ENCODE results near the gene OSBPL9.

Gene OSBPL9

GRCh38 chr1:51656374-51656773 lies 39.5 kb downstream of the OSBPL9 start:
- H3K4me3 ChIP-seq (ENCODE audit: low read length) = no peak overlapping the region
- no peak for DNase-seq (ENCODE audit: low read depth, low spot score)

GRCh38 chr1:51660580-51660979 lies 43.7 kb downstream of the OSBPL9 start:
- DNase-seq (ENCODE audit: low read depth, low spot score) = no peak
- H3K4me3 ChIP-seq (ENCODE audit: low read length) = no peak overlapping the region

DNA sequence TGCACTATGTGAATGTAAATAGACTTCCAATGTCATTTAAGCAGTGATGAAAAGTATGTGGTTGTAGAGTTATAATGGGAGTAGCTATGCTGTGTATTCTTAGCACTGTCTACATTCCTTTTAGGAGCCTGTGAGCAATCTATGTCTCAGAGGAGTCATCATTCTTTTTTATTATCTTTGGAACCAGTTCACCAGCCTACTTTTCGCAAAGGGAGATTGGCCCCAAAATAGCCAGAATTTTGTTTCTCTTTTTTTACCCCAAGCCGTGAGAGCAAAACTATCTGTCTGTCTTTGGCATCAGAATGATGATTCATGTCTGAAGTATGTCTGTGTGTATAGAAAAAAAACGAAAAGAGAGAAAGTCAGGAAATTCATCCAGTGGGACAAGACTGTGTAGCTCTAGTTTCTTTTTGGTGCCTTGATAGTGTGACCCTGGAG lies 44.2 kb downstream of the OSBPL9 start:
- no peak overlapping the region for H3K4me3 ChIP-seq (ENCODE audit: low read length)
- no peak for DNase-seq (ENCODE audit: low read depth, low spot score)

GRCh38 chr1:51663105-51663504 lies 46.2 kb downstream of the OSBPL9 start:
- H3K4me3 ChIP-seq (ENCODE audit: low read length) = no peak overlapping the region
- DNase-seq (ENCODE audit: low read depth, low spot score) = no peak

DNA sequence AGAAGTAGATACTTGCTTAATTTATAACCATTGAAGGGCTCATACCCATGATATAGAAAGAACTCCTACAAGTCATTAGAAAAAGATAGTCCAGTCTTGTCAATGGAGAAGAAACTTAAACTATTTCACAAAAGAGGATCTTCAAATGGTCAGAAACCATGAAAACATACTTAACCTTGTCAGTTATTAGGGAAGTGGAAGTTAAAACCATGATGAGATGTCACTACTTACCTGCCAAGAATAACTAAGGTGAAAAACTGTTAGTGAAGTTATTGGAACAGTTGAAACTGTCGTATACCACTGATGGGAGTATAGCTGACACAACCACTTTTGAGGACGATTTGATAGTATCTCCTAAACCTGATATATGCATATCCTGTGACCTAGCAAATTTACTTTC lies 46.8 kb downstream of the OSBPL9 start:
- no peak for DNase-seq (ENCODE audit: low read depth, low spot score)

GRCh38 chr1:51664421-51665240 lies 47.7 kb downstream of the OSBPL9 start:
- DNase-seq (ENCODE audit: low read depth, low spot score) = no peak
- H3K4me3 ChIP-seq (ENCODE audit: low read length) = no peak overlapping the region

More for the DNA sequence above, 46.8 kb downstream of the OSBPL9 start:
- H3K4me3 ChIP-seq (ENCODE audit: low read length) = no peak overlapping the region

GRCh38 chr1:51666478-51666877 lies 49.6 kb downstream of the OSBPL9 start:
- DNase-seq (ENCODE audit: low read depth, low spot score) = no peak
- no peak overlapping the region for H3K4me3 ChIP-seq (ENCODE audit: low read length)

DNA sequence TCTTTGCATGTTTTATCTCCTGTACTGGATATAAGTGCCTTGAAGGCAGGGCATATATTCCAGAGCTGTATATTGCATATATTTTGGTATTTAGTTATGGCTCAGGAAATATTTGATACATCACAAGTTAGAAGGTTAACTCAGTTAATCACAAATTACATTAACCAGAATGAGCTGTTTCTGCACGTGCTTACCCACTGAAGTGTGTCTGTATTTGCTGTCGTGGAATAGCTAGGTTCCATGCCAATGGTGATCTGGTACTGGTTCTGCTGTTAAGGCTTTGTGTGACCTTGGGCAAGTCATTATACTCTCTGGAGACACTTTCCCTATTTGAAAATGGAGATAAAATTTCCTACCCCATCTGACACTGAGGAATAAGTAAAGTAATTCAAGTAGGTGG lies 50.7 kb downstream of the OSBPL9 start:
- no peak for DNase-seq (ENCODE audit: low read depth, low spot score)
- H3K4me3 ChIP-seq (ENCODE audit: low read length) = no peak overlapping the region

DNA sequence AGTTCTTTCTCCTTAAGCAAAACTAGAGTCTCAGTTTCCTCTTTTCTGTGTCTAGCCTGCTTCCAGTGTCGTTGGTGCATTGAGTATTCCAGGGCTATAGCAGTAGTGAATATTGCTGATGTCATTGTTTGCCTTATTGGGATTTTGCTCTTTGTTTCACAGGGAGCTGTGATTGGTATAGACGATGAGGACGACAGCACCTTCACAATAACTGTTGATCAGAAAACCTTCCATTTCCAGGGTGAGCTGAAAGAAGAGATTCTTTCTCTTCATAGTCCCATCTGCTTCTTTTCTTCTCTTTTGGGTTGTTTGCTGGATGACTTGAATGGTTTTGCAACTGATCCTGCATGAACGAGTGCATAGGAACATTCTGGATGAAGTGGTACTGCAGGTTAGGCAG lies 52.4 kb downstream of the OSBPL9 start:
- no peak overlapping the region for H3K4me3 ChIP-seq (ENCODE audit: low read length)
- DNase-seq (ENCODE audit: low read depth, low spot score) = no peak

GRCh38 chr1:51669816-51670215 lies 52.9 kb downstream of the OSBPL9 start:
- DNase-seq (ENCODE audit: low read depth, low spot score) = no peak
- no peak overlapping the region for H3K4me3 ChIP-seq (ENCODE audit: low read length)

DNA sequence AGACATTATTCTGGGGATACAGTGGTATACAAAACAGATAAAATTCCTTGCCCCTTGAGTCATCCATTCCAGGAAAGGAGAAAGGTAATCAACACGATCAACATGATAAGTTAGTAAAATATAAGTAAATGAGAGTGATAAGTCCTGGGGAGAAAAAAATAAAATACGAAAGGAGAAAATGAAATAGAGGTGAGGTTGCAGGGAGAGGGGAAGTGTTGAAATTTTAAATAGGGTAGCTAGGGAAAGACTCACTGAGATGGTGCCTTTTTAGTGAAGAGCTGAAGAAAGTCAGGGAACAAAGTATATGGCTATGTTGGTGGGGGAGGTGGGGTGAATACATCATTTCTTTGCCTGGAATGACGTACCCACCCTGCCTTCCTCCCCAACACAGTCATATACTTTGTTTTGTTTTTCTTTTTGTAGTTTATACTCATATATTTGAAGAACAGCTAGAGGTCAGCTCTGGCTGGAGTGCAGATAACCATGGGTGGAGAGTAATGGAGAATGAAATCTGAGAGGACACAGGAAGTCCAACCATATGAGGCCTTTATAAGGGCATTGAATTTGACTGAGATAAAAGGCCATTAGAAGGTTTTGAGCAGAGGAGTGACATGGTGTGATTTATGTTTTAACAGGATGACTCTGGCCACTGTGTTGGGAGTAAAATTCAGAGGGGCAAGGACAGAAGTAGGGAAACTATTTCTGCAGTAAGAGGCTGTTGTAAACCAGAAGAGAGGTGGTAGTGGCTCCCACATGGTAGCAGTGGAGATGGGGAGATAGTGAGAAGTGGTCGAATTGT lies 54.8 kb downstream of the OSBPL9 start:
- DNase-seq (ENCODE audit: low read depth, low spot score) = no peak
- no peak overlapping the region for H3K4me3 ChIP-seq (ENCODE audit: low read length)

GRCh38 chr1:51673279-51673678 lies 56.4 kb downstream of the OSBPL9 start:
- no peak for DNase-seq (ENCODE audit: low read depth, low spot score)
- no peak overlapping the region for H3K4me3 ChIP-seq (ENCODE audit: low read length)

- no peak overlapping the region for H3K4me3 ChIP-seq (ENCODE audit: low read length)
- DNase-seq (ENCODE audit: low read depth, low spot score) = no peak
Observed at GRCh38 chr1:51675177-51675780, 58.4 kb downstream of the OSBPL9 start.

DNA sequence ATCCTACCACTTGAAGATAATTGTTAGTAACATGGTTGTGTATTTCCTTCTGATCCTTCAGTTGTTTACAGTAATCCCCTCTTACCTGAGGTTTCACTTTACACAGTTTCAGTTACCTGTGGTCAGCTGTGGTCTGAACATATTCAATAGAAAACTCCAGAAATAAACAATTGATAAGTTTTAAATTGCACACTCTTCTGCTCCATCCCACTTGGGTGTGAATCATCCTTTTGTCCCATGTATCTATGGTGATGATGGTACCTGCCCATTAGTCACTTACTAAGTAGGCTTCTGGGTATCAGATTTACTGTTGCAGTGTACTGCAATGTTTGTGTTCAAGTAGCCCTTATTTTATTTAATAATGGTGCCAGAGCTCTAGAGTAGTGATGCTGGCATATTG lies 62.5 kb downstream of the OSBPL9 start:
- no peak for DNase-seq (ENCODE audit: low read depth, low spot score)
- H3K4me3 ChIP-seq (ENCODE audit: low read length) = no peak overlapping the region

DNA sequence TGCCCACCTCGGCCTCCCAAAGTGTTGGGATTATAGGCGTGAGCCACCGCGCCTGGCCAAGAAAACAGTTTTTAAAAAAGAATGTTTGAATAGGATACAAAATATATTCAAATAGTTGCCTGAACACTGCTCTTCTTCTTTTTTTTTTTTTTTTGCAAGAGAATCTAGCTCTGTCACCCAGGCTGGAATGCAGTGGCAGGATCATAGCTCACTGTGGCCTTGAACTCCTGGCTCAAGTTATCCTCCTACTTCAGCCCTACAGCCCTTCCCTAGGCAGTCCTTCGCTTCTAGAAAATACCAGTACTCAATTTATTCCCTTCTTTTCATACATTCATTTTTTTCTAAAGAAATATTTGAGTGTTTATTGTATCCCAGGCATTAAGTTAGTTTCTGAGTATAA lies 67.9 kb downstream of the OSBPL9 start:
- no peak overlapping the region for H3K4me3 ChIP-seq (ENCODE audit: low read length)
- DNase-seq (ENCODE audit: low read depth, low spot score) = no peak

- H3K4me3 ChIP-seq (ENCODE audit: low read length) = no peak overlapping the region
- DNase-seq (ENCODE audit: low read depth, low spot score) = no peak
Observed at GRCh38 chr1:51686450-51686849, 69.6 kb downstream of the OSBPL9 start.

DNA sequence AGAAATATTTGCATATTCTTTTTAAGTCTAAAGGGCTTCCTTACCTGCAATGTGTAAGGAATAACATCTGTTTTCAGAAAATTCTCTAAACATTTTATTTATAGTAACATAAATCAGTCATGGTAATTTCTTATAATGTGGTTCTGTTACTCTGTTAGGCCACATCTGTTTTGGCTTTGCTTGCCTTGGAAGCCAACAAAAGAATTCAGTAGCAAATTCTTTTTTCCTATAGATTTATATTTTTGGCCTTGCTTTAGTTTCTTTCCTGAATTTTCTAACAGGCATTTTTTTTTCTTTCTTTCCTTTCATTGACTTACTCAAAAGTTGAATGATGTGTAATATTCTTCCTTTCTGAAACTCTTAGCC lies 72.2 kb downstream of the OSBPL9 start:
- no peak overlapping the region for H3K4me3 ChIP-seq (ENCODE audit: low read length)

DNA sequence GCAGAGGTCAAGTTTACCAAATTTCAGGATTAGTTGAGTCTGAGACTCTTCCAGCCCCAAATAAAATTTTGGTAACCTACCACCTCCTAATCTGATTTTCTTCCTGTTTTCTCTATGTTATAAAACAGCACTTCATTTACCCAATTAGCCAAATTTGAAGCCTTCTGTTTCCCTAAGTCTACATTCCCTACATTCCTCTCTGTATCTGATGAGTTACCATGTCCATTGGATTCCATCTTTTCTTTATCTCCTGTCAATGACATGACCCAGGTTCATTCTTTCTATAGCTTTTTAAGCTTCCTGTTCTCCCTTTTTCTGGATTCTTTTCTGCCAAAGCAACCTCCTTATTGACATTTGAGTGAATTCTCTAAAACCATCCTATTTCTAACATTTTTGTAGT lies 72.8 kb downstream of the OSBPL9 start:
- no peak overlapping the region for H3K4me3 ChIP-seq (ENCODE audit: low read length)
- DNase-seq (ENCODE audit: low read depth, low spot score) = no peak

More for the DNA sequence above, 72.2 kb downstream of the OSBPL9 start:
- no peak for DNase-seq (ENCODE audit: low read depth, low spot score)

DNA sequence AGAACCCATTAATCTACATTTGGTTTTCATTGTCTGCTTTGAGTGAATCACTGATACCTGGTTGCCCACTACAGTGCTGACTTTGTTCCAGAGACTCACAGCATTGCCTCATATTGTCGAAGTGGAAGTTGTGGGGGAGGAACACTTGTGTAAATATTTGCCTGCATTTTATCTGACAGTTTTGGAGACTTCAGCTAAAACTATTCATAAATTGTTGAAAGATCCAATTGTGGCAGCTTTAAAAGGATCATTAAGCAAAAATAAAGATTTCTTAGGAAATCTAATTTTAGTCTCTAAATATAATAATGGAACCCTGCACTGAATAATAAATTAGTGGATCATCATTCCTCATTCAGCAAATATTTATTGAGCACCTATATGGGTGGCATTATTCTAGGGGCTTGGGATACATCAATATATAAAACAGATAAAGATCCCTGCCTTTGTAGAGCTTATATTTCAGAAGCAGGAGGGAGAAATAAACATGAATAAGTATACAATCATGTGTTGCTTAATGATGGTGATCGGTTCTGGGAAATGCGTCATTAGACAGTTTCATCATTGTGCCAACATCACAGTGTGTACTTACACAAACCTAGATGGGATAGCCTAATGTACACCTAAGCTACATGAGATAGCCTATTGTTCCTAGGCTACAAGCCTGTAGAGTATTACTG lies 73.5 kb downstream of the OSBPL9 start:
- no peak for DNase-seq (ENCODE audit: low read depth, low spot score)
- H3K4me3 ChIP-seq (ENCODE audit: low read length) = no peak overlapping the region

- no peak overlapping the region for H3K4me3 ChIP-seq (ENCODE audit: low read length)
Observed at GRCh38 chr1:51691920-51692319, 75.0 kb downstream of the OSBPL9 start.

More at GRCh38 chr1:51691920-51692319, 75.0 kb downstream of the OSBPL9 start:
- DNase-seq (ENCODE audit: low read depth, low spot score) = no peak
